ENCODE data around the gene LZTS3. TPM values are rescaled to one million over a fixed set of nuclear protein-coding genes. Genes with fewer than 3 reads are reported as not detected.

The LZTS3 gene
- polyA plus RNA-seq, 1 of the 3 experiments (the other 2 are of a cell fraction), result 11.9 TPM

GRCh38 chr20:3192226-3193015, 19.1 kb upstream of the LZTS3 start:
- Histone ChIP-seq H3K4me3 (ENCODE audit: low read depth in 2 of 2, low read length in 1 of 2) (no peak overlapping the region), H3K27ac (ENCODE audit: low read depth in 2 of 2, low read length in 1 of 2) (no peak overlapping the region), H4K20me1 (ENCODE audit: insufficient read depth) (no peaks in the 10 kb centered on the region), H3K36me3 (replicated peaks in 1 of 2; ENCODE audit: control insufficient read depth in 1 of 2, insufficient read depth in 2 of 2, low read length in 1 of 2) (peaks cover 4 to 57% of the 10 kb centered on the region in 2 experiments), H3K4me2 (no peak overlapping the region), H2AFZ (ENCODE audit: low read depth) (no peak overlapping the region), H3K9me2 (no peaks in the 10 kb centered on the region), H3K9me3 (no peaks in the 10 kb centered on the region), H3F3A (replicated peaks; ENCODE audit: insufficient read depth) (no peaks in the 10 kb centered on the region), H3K4me1 (ENCODE audit: control insufficient read depth in 1 of 2, insufficient read depth in 2 of 2, low read depth in 1 of 2, low read length in 1 of 2) (no peaks in the 10 kb centered on the region), H3K9ac (no peak overlapping the region), H3K79me2 (ENCODE audit: insufficient read depth) (0 out of 2 replicates have a peak, but pooled peaks cover 3% of the 10 kb centered on the region), H3K27me3 (ENCODE audit: insufficient read depth) (no peaks in the 10 kb centered on the region)
- DNase-seq, result no peak
- TF ChIP-seq NRF1 (IDR thresholded peaks at IDR 0.05; ENCODE audit: low read depth, low read length) (no peak), CTCF (IDR thresholded peaks at IDR 0.05) (no peak), GABPA (IDR thresholded peaks at IDR 0.05; ENCODE audit: low read depth) (no peak), SMC3 (IDR thresholded peaks at IDR 0.05; ENCODE audit: low read depth, low read length) (no peak), EZH2phosphoT487 (IDR thresholded peaks at IDR 0.05; ENCODE audit: borderline replicate concordance, low read depth) (no peak), FOSL2 (IDR thresholded peaks at IDR 0.05; ENCODE audit: borderline replicate concordance, low read depth) (no peak), RAD21 (IDR thresholded peaks at IDR 0.05; ENCODE audit: low read length) (no peak), USF2 (IDR thresholded peaks at IDR 0.05; ENCODE audit: borderline replicate concordance, low read depth, low read length) (no peak), YY1 (IDR thresholded peaks at IDR 0.05; ENCODE audit: low read depth) (no peak), JUND (IDR thresholded peaks at IDR 0.05) (no peak)
- TF ChIP-seq, protein P1, sequence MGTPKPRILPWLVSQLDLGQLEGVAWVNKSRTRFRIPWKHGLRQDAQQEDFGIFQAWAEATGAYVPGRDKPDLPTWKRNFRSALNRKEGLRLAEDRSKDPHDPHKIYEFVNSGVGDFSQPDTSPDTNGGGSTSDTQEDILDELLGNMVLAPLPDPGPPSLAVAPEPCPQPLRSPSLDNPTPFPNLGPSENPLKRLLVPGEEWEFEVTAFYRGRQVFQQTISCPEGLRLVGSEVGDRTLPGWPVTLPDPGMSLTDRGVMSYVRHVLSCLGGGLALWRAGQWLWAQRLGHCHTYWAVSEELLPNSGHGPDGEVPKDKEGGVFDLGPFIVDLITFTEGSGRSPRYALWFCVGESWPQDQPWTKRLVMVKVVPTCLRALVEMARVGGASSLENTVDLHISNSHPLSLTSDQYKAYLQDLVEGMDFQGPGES (IDR thresholded peaks at IDR 0.05; ENCODE audit: low read depth, low read length), result no peak
- ChIA-PET POLR2A (interaction anchor here (1.1 kb wide), 1 partner anchor 11 kb away, joined by 3 read pairs; no protein-coding TSS in a partner anchor), CTCF (no interaction called here)
- 98% methylated on average over 14 of the region's 18 CpGs for WGBS (ENCODE audit: low lambda C conversion rate)

- no peaks in the 10 kb centered on the region for H3F3A ChIP-seq (replicated peaks; ENCODE audit: insufficient read depth)
- H3K4me3 ChIP-seq (ENCODE audit: low read depth in 2 of 2, low read length in 1 of 2), result no peak overlapping the region
- TF ChIP-seq MXI1 (IDR thresholded peaks at IDR 0.05; ENCODE audit: low read depth, low read length) (no peak), FOXJ3 (CRISPR knock-in tag; IDR thresholded peaks at IDR 0.05) (no peak), CTCF (IDR thresholded peaks at IDR 0.05) (no peak)
- no peak overlapping the region for H3K27ac ChIP-seq (ENCODE audit: low read depth in 2 of 2, low read length in 1 of 2)
- no peak for DNase-seq
- no peaks in the 10 kb centered on the region for H3K79me2 ChIP-seq (ENCODE audit: insufficient read depth)
- H3K27me3 ChIP-seq (ENCODE audit: insufficient read depth), result no peaks in the 10 kb centered on the region
- H2AFZ ChIP-seq (ENCODE audit: low read depth), result no peak overlapping the region
- H3K9me2 ChIP-seq, result no peaks in the 10 kb centered on the region
- POLR2A ChIA-PET, result no interaction called here
- H4K20me1 ChIP-seq (ENCODE audit: insufficient read depth), result no peaks in the 10 kb centered on the region
- no peaks in the 10 kb centered on the region for H3K9me3 ChIP-seq
- no peaks in the 10 kb centered on the region for H3K4me1 ChIP-seq (ENCODE audit: control insufficient read depth in 1 of 2, insufficient read depth in 2 of 2, low read depth in 1 of 2, low read length in 1 of 2)
- H3K9ac ChIP-seq, result no peak overlapping the region
- no peak overlapping the region for H3K4me2 ChIP-seq
- CTCF ChIA-PET, result interaction anchor here (0.8 to 1.1 kb wide), 2 partner anchors 66 to 137 kb away, joined by 3 read pairs; no protein-coding TSS in a partner anchor
- WGBS (ENCODE audit: low lambda C conversion rate), result 98% methylated on average over 6 of the region's 14 CpGs
- H3K36me3 ChIP-seq (replicated peaks in 1 of 2; ENCODE audit: control insufficient read depth in 1 of 2, insufficient read depth in 2 of 2, low read length in 1 of 2), result peaks cover 0 to 57% of the 10 kb centered on the region in 2 experiments
These were observed 17.3 kb upstream of the LZTS3 start for GRCh38 chr20:3190681-3191111.

All from SK-N-SH (cell line).